Uterus (tissue), 4 donors: ENCODE data around the gene PDGFRB. TPM values are rescaled to one million over a fixed set of nuclear protein-coding genes. Genes with fewer than 3 reads are reported as not detected.

ENCODE experiments used
- DNase-seq, 2 donors: peaks; one replicate each; pipeline ENCODE4 v3.0.0-alpha.2; 2019 to 2020
- H3K27ac ChIP-seq, 2 donors: fragments of 200-600 bp; sonication (generic); 1 replicate in 1 of 2; 2 replicates in 1 of 2; pipeline ENCODE4 v1.5.1; 2016 to 2018
- H3K27me3 ChIP-seq, 2 donors: fragments of 200-600 bp; sonication (generic); one replicate each; pipeline ENCODE4 v1.5.1; 2018 to 2019; ENCODE audit warnings: control low read depth in 1 of 2
- H3K36me3 ChIP-seq, 2 donors: fragments of 200-600 bp; sonication (generic); one replicate each; pipeline ENCODE4 v1.5.1; 2019; ENCODE audit warnings: control low read depth in 1 of 2
- H3K4me1 ChIP-seq, 2 donors: fragments of 200-600 bp; sonication (generic); one replicate each; pipeline ENCODE4 v1.5.1; 2018 to 2019; ENCODE audit warnings: control low read depth in 1 of 2
- H3K4me3 ChIP-seq, 2 donors: fragments of 200-600 bp; sonication (generic); 1 replicate in 1 of 2; 2 replicates in 1 of 2; pipeline ENCODE4 v1.5.1; 2018 to 2019; ENCODE audit warnings: mild to moderate bottlenecking in 1 of 2
- H3K9me3 ChIP-seq, 2 donors: fragments of 200-600 bp; sonication (generic); one replicate each; pipeline ENCODE4 v1.5.1; 2019; ENCODE audit warnings: control low read depth in 1 of 2
- CTCF ChIP-seq, 4 experiments: fragments of 200-600 bp in 2 of 4; fragments of 450-650 bp in 2 of 4; sonication (generic) in 2 of 4; IDR thresholded peaks; one replicate each; pipeline ENCODE4 v1.5.1; 2016 to 2019; ENCODE audit warnings: antibody characterized with exemption in 4 of 4, mild to moderate bottlenecking in 2 of 4, moderate library complexity in 1 of 4
- POLR2A ChIP-seq, 2 donors: fragments of 450-650 bp; IDR thresholded peaks; one replicate each; pipeline ENCODE4 v1.6.1; 2016; ENCODE audit warnings: antibody characterized with exemption in 2 of 2, mild to moderate bottlenecking in 1 of 2, moderate library complexity in 1 of 2
- intact Hi-C: fragments of 100-400 bp; cut with DNase I; formaldehyde crosslinking; loops from one replicate; pipeline ENCODE4 v1.15.1; 2023; ENCODE audit warnings: low total_unique reads
- total RNA-seq, 4 donors: library from RNA; depleted of rRNA in 3 of 4; stranded (reverse); fragments of >200 nt in 3 of 4; gene quantifications; one replicate each; pipeline versions ENCODE4 v1.1.0 to v1.2.4, GENCODE V29; 2014 to 2023
- donor health status: DM: yes; HTN: yes; CAD: no.

The PDGFRB gene
- total RNA-seq, 4 donors from 2014 or later, result 60.2 to 378 (median 235) TPM

GRCh38 chr5:150121448-150122157 lies 34.0 kb downstream of the PDGFRB start:
- no peak overlapping the region for H3K4me3 ChIP-seq
- no peak overlapping the region for H3K27ac ChIP-seq
- intact Hi-C loops, result no loop called here
- no peaks in the 10 kb centered on the region for H3K9me3 ChIP-seq
- no peak for TF ChIP-seq POLR2A (IDR thresholded peaks at IDR 0.05)
- no peak for TF ChIP-seq CTCF (IDR thresholded peaks at IDR 0.05)
- no peaks in the 10 kb centered on the region for H3K27me3 ChIP-seq
- peak; percentile 11 to 16 for DNase-seq
- no peaks in the 10 kb centered on the region for H3K36me3 ChIP-seq
- H3K4me1 ChIP-seq, result no peaks in the 10 kb centered on the region

GRCh38 chr5:150120617-150121447 lies 34.8 kb downstream of the PDGFRB start:
- no peak overlapping the region for H3K27ac ChIP-seq
- no peak overlapping the region for H3K4me3 ChIP-seq
- H3K27me3 ChIP-seq, result no peaks in the 10 kb centered on the region
- H3K36me3 ChIP-seq, result no peaks in the 10 kb centered on the region
- peak; percentile 13 to 18 for DNase-seq
- intact Hi-C loops, result no loop called here
- TF ChIP-seq CTCF (IDR thresholded peaks at IDR 0.05) (no peak), POLR2A (IDR thresholded peaks at IDR 0.05) (no peak)
- no peaks in the 10 kb centered on the region for H3K9me3 ChIP-seq
- H3K4me1 ChIP-seq, result no peaks in the 10 kb centered on the region

- Histone ChIP-seq H3K4me3 (no peak overlapping the region), H3K36me3 (no peaks in the 10 kb centered on the region), H3K9me3 (no peaks in the 10 kb centered on the region), H3K4me1 (no peaks in the 10 kb centered on the region), H3K27me3 (no peaks in the 10 kb centered on the region), H3K27ac (no peak overlapping the region)
- intact Hi-C loops, result no loop called here
- no peak for TF ChIP-seq CTCF (IDR thresholded peaks at IDR 0.05)
- TF ChIP-seq POLR2A (IDR thresholded peaks at IDR 0.05), result no peak
- peak; percentile 14 for DNase-seq
Measured at GRCh38 chr5:150120062-150120441, 35.6 kb downstream of the PDGFRB start.

GRCh38 chr5:150119421-150120061 lies 36.1 kb downstream of the PDGFRB start:
- no peak overlapping the region for H3K4me3 ChIP-seq
- H3K36me3 ChIP-seq, result no peaks in the 10 kb centered on the region
- H3K27me3 ChIP-seq, result no peaks in the 10 kb centered on the region
- no peak overlapping the region for H3K27ac ChIP-seq
- no peaks in the 10 kb centered on the region for H3K9me3 ChIP-seq
- intact Hi-C loops, result no loop called here
- TF ChIP-seq CTCF (IDR thresholded peaks at IDR 0.05), result no peak
- no peak for TF ChIP-seq POLR2A (IDR thresholded peaks at IDR 0.05)
- no peaks in the 10 kb centered on the region for H3K4me1 ChIP-seq
- peak; percentile 12 to 15 for DNase-seq
